HepG2 (cell line): ENCODE measurements around the gene WDR81. TPM values are rescaled to one million over a fixed set of nuclear protein-coding genes. Genes with fewer than 3 reads are reported as not detected.

Source experiments
- ADNP ChIP-seq: sonication (generic); formaldehyde crosslinking; IDR thresholded peaks from 2 replicates; pipeline ENCODE4 v1.4.0; 2020; ENCODE audit warnings: missing genetic modification reagents
- ATAD3A ChIP-seq: sonication (generic); formaldehyde crosslinking; IDR thresholded peaks from 2 replicates; pipeline ENCODE4 v1.4.0; 2020; ENCODE audit warnings: missing genetic modification reagents
- ATRX ChIP-seq: sonication (generic); formaldehyde crosslinking; IDR thresholded peaks from 2 replicates; pipeline ENCODE4 v1.4.0; 2020; ENCODE audit warnings: missing genetic modification reagents, borderline replicate concordance
- CBFB ChIP-seq: sonication (generic); formaldehyde crosslinking; IDR thresholded peaks from 2 replicates; pipeline ENCODE4 v1.4.0; 2020; ENCODE audit warnings: missing genetic modification reagents
- FOXK2 ChIP-seq: fragments of 450-650 bp; IDR thresholded peaks from 2 replicates; pipeline ENCODE4 v1.6.1; 2016
- GATAD2A ChIP-seq: IDR thresholded peaks from 2 replicates; pipeline ENCODE4 v1.6.1; 2016
- IRF9 ChIP-seq: sonication (generic); formaldehyde crosslinking; IDR thresholded peaks from 2 replicates; pipeline ENCODE4 v1.8.0; 2022; ENCODE audit warnings: missing genetic modification reagents, mild to moderate bottlenecking, borderline replicate concordance
- LCORL ChIP-seq, 2 experiments: fragments of 450-650 bp in 1 of 2; sonication (generic) in 1 of 2; formaldehyde crosslinking in 1 of 2; IDR thresholded peaks; 2 replicates each; pipeline versions ENCODE4 v1.5.0 to v1.6.1; 2017 to 2020; ENCODE audit warnings: antibody characterized with exemption in 1 of 2, missing genetic modification reagents in 1 of 2
- MED1 ChIP-seq: sonication (generic); formaldehyde crosslinking; IDR thresholded peaks from 2 replicates; pipeline ENCODE4 v1.4.0; 2020; ENCODE audit warnings: missing genetic modification reagents
- MED13 ChIP-seq: sonication (generic); formaldehyde crosslinking; IDR thresholded peaks from 2 replicates; pipeline ENCODE4 v1.5.0; 2020; ENCODE audit warnings: missing genetic modification reagents
- MLXIP ChIP-seq: sonication (generic); formaldehyde crosslinking; IDR thresholded peaks from 2 replicates; pipeline ENCODE4 v1.9.0; 2021; ENCODE audit warnings: missing genetic modification reagents, borderline replicate concordance
- MXI1 ChIP-seq: IDR thresholded peaks from 3 replicates; pipeline ENCODE4 v1.6.1; 2012; ENCODE audit warnings: low read depth, low read length, inconsistent platforms, borderline replicate concordance
- PHB2 ChIP-seq: fragments of 450-650 bp; IDR thresholded peaks from 2 replicates; pipeline ENCODE4 v1.6.1; 2018; ENCODE audit not compliant: partially characterized antibody
- RXRB ChIP-seq: IDR thresholded peaks from 2 replicates; pipeline ENCODE4 v1.6.1; 2016; ENCODE audit warnings: borderline replicate concordance, missing genetic modification reagents, missing compliant biosample characterization
- SMARCC2 ChIP-seq: fragments of 450-650 bp; IDR thresholded peaks from 2 replicates; pipeline ENCODE4 v1.6.1; 2017; ENCODE audit warnings: antibody characterized with exemption, mild to moderate bottlenecking
- SMC3 ChIP-seq: IDR thresholded peaks from 2 replicates; pipeline ENCODE4 v1.6.1; 2011; ENCODE audit warnings: low read length, improper control_type of control experiment
- TEAD2 ChIP-seq: sonication (generic); formaldehyde crosslinking; IDR thresholded peaks from 2 replicates; pipeline ENCODE4 v1.9.0; 2021; ENCODE audit warnings: missing genetic modification reagents
- TEAD3 ChIP-seq: optimal IDR thresholded peaks from 2 replicates; pipeline ENCODE3; 2016; ENCODE audit warnings: borderline replicate concordance
- THAP8 ChIP-seq: sonication (generic); formaldehyde crosslinking; IDR thresholded peaks from 2 replicates; pipeline ENCODE4 v1.5.1; 2020; ENCODE audit warnings: missing genetic modification reagents, mild to moderate bottlenecking, borderline replicate concordance
- YY1 ChIP-seq: IDR thresholded peaks from 2 replicates; pipeline ENCODE4 v1.6.1; 2011; ENCODE audit warnings: low read length, low read depth, moderate library complexity, mild to moderate bottlenecking; ENCODE audit not compliant: insufficient read depth, insufficient replicate concordance
- ZKSCAN1 ChIP-seq: fragments of 150-350 bp; IDR thresholded peaks from 2 replicates; pipeline ENCODE4 v1.6.1; 2014; ENCODE audit warnings: low read length
- ZNF234 ChIP-seq: sonication (generic); formaldehyde crosslinking; conservative IDR thresholded peaks from 2 replicates; pipeline ENCODE4 v1.5.1; 2020; ENCODE audit warnings: mild to moderate bottlenecking, missing genetic modification reagents
- ZNF33B ChIP-seq: sonication (generic); formaldehyde crosslinking; IDR thresholded peaks from 2 replicates; pipeline ENCODE4 v1.5.1; 2020; ENCODE audit warnings: mild to moderate bottlenecking, missing genetic modification reagents
- ZNF432 ChIP-seq: sonication (generic); formaldehyde crosslinking; IDR thresholded peaks from 2 replicates; pipeline ENCODE4 v1.5.0; 2020; ENCODE audit warnings: missing genetic modification reagents, mild to moderate bottlenecking, borderline replicate concordance
- ZNF484 ChIP-seq: sonication (generic); formaldehyde crosslinking; IDR thresholded peaks from 2 replicates; pipeline ENCODE4 v1.5.1; 2020; ENCODE audit warnings: mild to moderate bottlenecking, low read depth, missing genetic modification reagents, borderline replicate concordance
- ZNF543 ChIP-seq: sonication (generic); formaldehyde crosslinking; IDR thresholded peaks from 2 replicates; pipeline ENCODE4 v1.4.0; 2020; ENCODE audit warnings: mild to moderate bottlenecking, missing genetic modification reagents
- ZNF761 ChIP-seq: sonication (generic); formaldehyde crosslinking; conservative IDR thresholded peaks from 2 replicates; pipeline ENCODE4 v1.4.0; 2020; ENCODE audit warnings: mild to moderate bottlenecking, missing genetic modification reagents
- ZNF878 ChIP-seq: sonication (generic); formaldehyde crosslinking; IDR thresholded peaks from 2 replicates; pipeline ENCODE4 v1.8.1; 2023; ENCODE audit warnings: mild to moderate bottlenecking, missing genetic modification reagents, moderate library complexity
- polyA plus RNA-seq, 8 experiments: library from polyadenylated mRNA; depleted of rRNA in 3 of 8; stranded (reverse) in 7 of 8; unstranded in 1 of 8; fragments of >200 nt; fragmentation: Illumina TruSeq in 4 of 8; extraction: Trizol in 4 of 8; gene quantifications; 2 replicates each; pipeline versions ENCODE4 v1.2.1 to v1.2.3, GENCODE V29; 2011 to 2016; ENCODE audit warnings: low read depth in 4 of 8, missing spikeins in 1 of 8, mixed read lengths in 1 of 8; ENCODE audit not compliant: insufficient read depth in 1 of 8
- total RNA-seq, 5 experiments: library from RNA; depleted of rRNA; stranded (reverse); fragments of >200 nt; fragmentation: Illumina TruSeq; extraction: Trizol; gene quantifications; 2 replicates each; pipeline ENCODE4 v1.2.3, GENCODE V29; 2016; ENCODE audit warnings: low read depth in 1 of 5

WDR81 gene
- total and polyA plus RNA-seq, 2 of the 13 experiments (the other 11 are each of a cell fraction or from before 2014, with no cell fraction given) = 9.1 to 16.7 TPM

- TF ChIP-seq ZNF234 (CRISPR knock-in tag) (no peak), PHB2 (no peak), MED1 (CRISPR knock-in tag) (peak; percentile 97), ZNF878 (CRISPR knock-in tag) (no peak; the same call in none of the 2 replicates), ATAD3A (CRISPR knock-in tag) (no peak), THAP8 (CRISPR knock-in tag) (peak; percentile 59; the same call in 1 of the 2 replicates), ZNF432 (CRISPR knock-in tag) (no peak), ADNP (CRISPR knock-in tag) (peak; percentile 94), CBFB (CRISPR knock-in tag) (peak; percentile 85), MLXIP (peak; percentile 88; the same call in 1 of the 2 replicates), IRF9 (CRISPR knock-in tag) (no peak; the same call in 1 of the 2 replicates), ZKSCAN1 (no peak), ATRX (no peak), SMC3 (peak; percentile 19; the same call in 1 of the 2 replicates), LCORL (IDR thresholded peaks at IDR 0.05) (no peak), LCORL (CRISPR knock-in tag; IDR thresholded peaks at IDR 0.05) (peak; percentile 90), RXRB (CRISPR knock-in tag) (peak; percentile 99), FOXK2 (peak; percentile 96), ZNF33B (CRISPR knock-in tag) (no peak), SMARCC2 (no peak), MED13 (CRISPR knock-in tag) (peak; percentile 94), ZNF484 (no peak), ZNF543 (CRISPR knock-in tag) (peak; percentile 52), YY1 (peak; percentile 44), TEAD3 (CRISPR knock-in tag) (peak; percentile 71), TEAD2 (CRISPR knock-in tag) (no peak), GATAD2A (CRISPR knock-in tag) (peak; percentile 86), ZNF761 (CRISPR knock-in tag) (peak; percentile 70), MXI1 (peak; percentile 71; the same call in 1 of the 3 replicates)
Measured at GRCh38 chr17:1736348-1737281, 12.1 kb downstream of the WDR81 start (continued).
